SU-DHL-6 (cell line): ENCODE measurements around the gene NTF3.

ENCODE experiments used
- H2AFZ ChIP-seq: fragments of 200-600 bp; sonication (generic); 2 replicates; pipeline ENCODE4 v1.6.1; 2014; ENCODE audit warnings: low read depth, mild to moderate bottlenecking, moderate library complexity, mixed read lengths, antibody characterized with exemption, low read length; ENCODE audit not compliant: severe bottlenecking
- H3F3A ChIP-seq: fragments of 200-600 bp; shearing (Covaris generic); 2 replicates; pipeline ENCODE4 v1.6.0; 2016; ENCODE audit warnings: antibody characterized with exemption, mild to moderate bottlenecking; ENCODE audit not compliant: insufficient read depth
- H3K27ac ChIP-seq: fragments of 200-600 bp; sonication (generic); 2 replicates; pipeline ENCODE4 v1.5.1; 2016; ENCODE audit warnings: low read depth, mild to moderate bottlenecking, low read length, moderate library complexity, mixed read lengths
- H3K27me3 ChIP-seq: fragments of 200-600 bp; sonication (generic), shearing (Covaris generic); 2 replicates; pipeline ENCODE4 v1.6.0; 2014; ENCODE audit warnings: mild to moderate bottlenecking, low read length
- H3K36me3 ChIP-seq: fragments of 200-600 bp; sonication (generic); 2 replicates; pipeline ENCODE4 v1.6.1; 2014; ENCODE audit warnings: mild to moderate bottlenecking, low read length, mixed read lengths
- H3K4me2 ChIP-seq: fragments of 300-600, 200-600 bp; shearing (Covaris generic), sonication (generic); 2 replicates; pipeline ENCODE4 v1.6.0; 2014; ENCODE audit warnings: low read length, low read depth, mild to moderate bottlenecking; ENCODE audit not compliant: poor library complexity, severe bottlenecking
- H3K4me3 ChIP-seq: fragments of 200-600 bp; sonication (generic); 2 replicates; pipeline ENCODE4 v1.5.1; 2014; ENCODE audit warnings: antibody characterized with exemption, low read length, mild to moderate bottlenecking, mixed read lengths; ENCODE audit not compliant: insufficient read depth, poor library complexity, severe bottlenecking
- H3K79me2 ChIP-seq: fragments of 200-600 bp; sonication (generic); 2 replicates; pipeline ENCODE4 v1.6.1; 2014; ENCODE audit warnings: mild to moderate bottlenecking, low read length, moderate library complexity; ENCODE audit not compliant: insufficient read depth
- H3K9ac ChIP-seq: fragments of 200-600 bp; sonication (generic); 2 replicates; pipeline ENCODE4 v1.7.0; 2014; ENCODE audit warnings: mild to moderate bottlenecking, low read length
- H3K9me2 ChIP-seq: fragments of 200-600 bp; sonication (generic); replicated peaks from 2 replicates; pipeline ENCODE4 v1.6.1; 2014; ENCODE audit warnings: low read length; ENCODE audit not compliant: insufficient read depth
- H3K9me3 ChIP-seq: fragments of 200-600 bp; sonication (generic); 2 replicates; pipeline ENCODE4 v1.6.1; 2014; ENCODE audit warnings: low read length, mixed read lengths; ENCODE audit not compliant: insufficient read depth
- H4K20me1 ChIP-seq: fragments of 200-600 bp; sonication (generic); 2 replicates; pipeline ENCODE4 v1.6.1; 2014; ENCODE audit warnings: low read depth, mild to moderate bottlenecking, antibody characterized with exemption, low read length, moderate library complexity, mixed read lengths
- CTCF ChIP-seq: fragments of 200-600 bp; sonication (generic); IDR thresholded peaks from one replicate; pipeline ENCODE4 v1.5.1; 2017; ENCODE audit warnings: antibody characterized with exemption, mild to moderate bottlenecking, low read length, moderate library complexity; ENCODE audit not compliant: insufficient read depth, poor library complexity, severe bottlenecking
- EZH2phosphoT487 ChIP-seq: fragments of 200-600 bp; sonication (generic), shearing (Covaris generic); conservative IDR thresholded peaks from 2 replicates; pipeline ENCODE4 v1.6.1; 2018; ENCODE audit warnings: mild to moderate bottlenecking, antibody characterized with exemption, low read length, moderate library complexity, mixed read lengths

NTF3 gene

GRCh38 chr12:5441497-5442236 is 9.8 kb downstream of the NTF3 start:
- TF ChIP-seq CTCF, result no peak
- no peak for TF ChIP-seq EZH2phosphoT487

GRCh38 chr12:5442251-5443006 is 10.5 kb downstream of the NTF3 start:
- Histone ChIP-seq H3K36me3 (no peaks in the 10 kb centered on the region), H3K4me3 (no peak overlapping the region), H2AFZ (no peak overlapping the region), H3K9ac (no peak overlapping the region), H4K20me1 (no peaks in the 10 kb centered on the region), H3K4me2 (no peak overlapping the region), H3K9me3 (no peaks in the 10 kb centered on the region), H3F3A (no peaks in the 10 kb centered on the region), H3K79me2 (no peaks in the 10 kb centered on the region), H3K27ac (no peak overlapping the region), H3K27me3 (no peaks in the 10 kb centered on the region), H3K9me2 (no peaks in the 10 kb centered on the region)
- TF ChIP-seq EZH2phosphoT487 (no peak), CTCF (peak; percentile 10)

More at GRCh38 chr12:5441497-5442236, 9.8 kb downstream of the NTF3 start:
- H3K4me3 ChIP-seq, result no peak overlapping the region
- H3K9me3 ChIP-seq, result no peaks in the 10 kb centered on the region
- H3K27ac ChIP-seq, result no peak overlapping the region
- no peak overlapping the region for H3K9ac ChIP-seq
- H3K36me3 ChIP-seq, result no peaks in the 10 kb centered on the region
- no peaks in the 10 kb centered on the region for H3F3A ChIP-seq
- H3K4me2 ChIP-seq, result no peak overlapping the region
- no peaks in the 10 kb centered on the region for H4K20me1 ChIP-seq
- H3K79me2 ChIP-seq, result no peaks in the 10 kb centered on the region
- no peaks in the 10 kb centered on the region for H3K9me2 ChIP-seq
- H2AFZ ChIP-seq, result no peak overlapping the region
- no peaks in the 10 kb centered on the region for H3K27me3 ChIP-seq

- Histone ChIP-seq H3K79me2 (no peaks in the 10 kb centered on the region), H3K4me2 (no peak overlapping the region)
These were observed 12.6 kb downstream of the NTF3 start for GRCh38 chr12:5444520-5444919.

More at GRCh38 chr12:5444520-5444919, 12.6 kb downstream of the NTF3 start:
- Histone ChIP-seq H3K27ac (no peak overlapping the region), H3K9me3 (no peaks in the 10 kb centered on the region), H3K4me3 (no peak overlapping the region), H3K36me3 (no peaks in the 10 kb centered on the region), H3K9ac (no peak overlapping the region), H2AFZ (no peak overlapping the region), H3K9me2 (no peaks in the 10 kb centered on the region), H3F3A (no peaks in the 10 kb centered on the region), H4K20me1 (no peaks in the 10 kb centered on the region), H3K27me3 (no peaks in the 10 kb centered on the region)
- TF ChIP-seq CTCF (no peak), EZH2phosphoT487 (no peak)
